A549 (cell line): ENCODE measurements around the gene GRID2. TPM values are rescaled to one million over a fixed set of nuclear protein-coding genes. Genes with fewer than 3 reads are reported as not detected.
A peak's percentile ranks its signal among the peaks of the same experiment; 100 is the strongest.

Experiments
- ATAC-seq, 2 experiments: fragments of 200-7000 bp in 1 of 2; fragments of >200 bp in 1 of 2; cut with Nextera tagmentation in 1 of 2; cut with Tn5 transposase in 1 of 2; 3 replicates each; pipeline versions ENCODE4 v1.8.0 to v1.9.1; 2018 to 2020; ENCODE audit warnings: mild to moderate bottlenecking in 1 of 2, moderate library complexity in 1 of 2
- CTCF ChIA-PET: fragments of 300-600 bp; sonication (Branson Sonifier 250); formaldehyde crosslinking; extraction: SDS; loops from one replicate; lab custom pipeline; 2021; ENCODE audit warnings: antibody characterized with exemption, inconsistent platforms; lab: Yijun Ruan, JAX
- POLR2A ChIA-PET: fragments of 350-600 bp; formaldehyde crosslinking; extraction: SDS; loops from one replicate; lab custom pipeline; 2021; ENCODE audit warnings: antibody characterized with exemption, inconsistent platforms; lab: Yijun Ruan, JAX
- DNase-seq, 2 experiments: peaks; one replicate each; pipeline versions ENCODE4 v3.0.0 to v3.0.0-alpha.2; 2011 to 2016; ENCODE audit warnings: low read depth in 1 of 2, low spot score in 1 of 2
- FAIRE-seq: peaks from 2 replicates; lab custom pipeline; 2011; peaks lifted over from hg19 to GRCh38; lab: Jason Lieb, UNC
- H3K27ac ChIP-seq, 2 experiments: fragments of >200 bp; sonication (Bioruptor Twin); formaldehyde crosslinking; 3 replicates each; pipeline ENCODE4 v1.5.1; 2016 to 2017
- H3K4me1 ChIP-seq: fragments of >200 bp; sonication (Bioruptor Twin); formaldehyde crosslinking; 3 replicates; pipeline ENCODE4 v1.6.1; 2016
- H3K4me2 ChIP-seq: fragments of >200 bp; sonication (Bioruptor Twin); formaldehyde crosslinking; 3 replicates; pipeline ENCODE4 v1.6.1; 2016
- H3K4me3 ChIP-seq: fragments of >200 bp; sonication (Bioruptor Twin); formaldehyde crosslinking; 3 replicates; pipeline ENCODE4 v1.5.1; 2016
- H3K9me3 ChIP-seq: fragments of >200 bp; sonication (Bioruptor Twin); formaldehyde crosslinking; 3 replicates; pipeline ENCODE4 v1.6.1; 2016
- ATOH8 ChIP-seq: fragments of 250-450 bp; sonication (Bioruptor Pico); IDR thresholded peaks from 2 replicates; pipeline ENCODE4 v1.5.0; 2020; ENCODE audit warnings: low read depth, mild to moderate bottlenecking, moderate library complexity
- BCL3 ChIP-seq: fragments of >200 bp; sonication (Bioruptor Twin); formaldehyde crosslinking; IDR thresholded peaks from 3 replicates; pipeline ENCODE4 v1.6.1; 2016
- BHLHE40 ChIP-seq: IDR thresholded peaks from 2 replicates; pipeline ENCODE4 v1.6.1; 2012; ENCODE audit warnings: low read depth, low read length, inconsistent platforms
- CEBPB ChIP-seq, 2 experiments: fragments of >200 bp in 1 of 2; sonication (Bioruptor Twin) in 1 of 2; formaldehyde crosslinking in 1 of 2; IDR thresholded peaks; 2 replicates each; pipeline ENCODE4 v1.6.1; 2012 to 2016
- CHD2 ChIP-seq: fragments of 150-350 bp; IDR thresholded peaks from 2 replicates; pipeline ENCODE4 v1.6.1; 2014; ENCODE audit warnings: low read length; ENCODE audit not compliant: partially characterized antibody
- CTCF ChIP-seq: fragments of >200 bp; sonication (Bioruptor Twin); formaldehyde crosslinking; IDR thresholded peaks from 3 replicates; pipeline ENCODE4 v1.5.1; 2016
- ELK1 ChIP-seq: fragments of 150-350 bp; IDR thresholded peaks from 2 replicates; pipeline ENCODE4 v1.6.1; 2014; ENCODE audit warnings: low read depth, mild to moderate bottlenecking, low read length
- HES2 ChIP-seq: fragments of >200 bp; sonication (Bioruptor Twin); formaldehyde crosslinking; IDR thresholded peaks from 2 replicates; pipeline ENCODE4 v1.6.1; 2016
- HOXA7 ChIP-seq: fragments of 250-450 bp; sonication (Bioruptor Pico); IDR thresholded peaks from 2 replicates; pipeline ENCODE4 v1.5.0; 2020; ENCODE audit warnings: mild to moderate bottlenecking, moderate library complexity
- HOXB13 ChIP-seq: fragments of 250-450 bp; sonication (Bioruptor Pico); IDR thresholded peaks from 2 replicates; pipeline ENCODE4 v1.5.0; 2020; ENCODE audit warnings: low read depth, mild to moderate bottlenecking, moderate library complexity
- JUN ChIP-seq, 2 experiments: fragments of >200 bp; sonication (Bioruptor Twin); formaldehyde crosslinking; IDR thresholded peaks; 2 replicates in 1 of 2; 3 replicates in 1 of 2; pipeline ENCODE4 v1.6.1; 2016 to 2017
- KDM1A ChIP-seq: fragments of 200-600 bp; sonication (generic); IDR thresholded peaks from 2 replicates; pipeline ENCODE4 v1.6.1; 2016; ENCODE audit warnings: low read depth, mild to moderate bottlenecking
- KDM5A ChIP-seq: fragments of 200-600 bp; sonication (generic); IDR thresholded peaks from 2 replicates; pipeline ENCODE4 v1.6.1; 2016; ENCODE audit warnings: antibody characterized with exemption, mild to moderate bottlenecking
- MAFK ChIP-seq: fragments of 450-650 bp; IDR thresholded peaks from 2 replicates; pipeline ENCODE4 v1.6.1; 2014; ENCODE audit not compliant: partially characterized antibody
- MAX ChIP-seq: IDR thresholded peaks from 2 replicates; pipeline ENCODE4 v1.6.1; 2012
- NFE2L2 ChIP-seq: fragments of 150-350 bp; conservative IDR thresholded peaks from 2 replicates; pipeline ENCODE4 v1.6.1; 2014; ENCODE audit warnings: low read length
- PBX3 ChIP-seq: IDR thresholded peaks from 2 replicates; pipeline ENCODE4 v1.6.1; 2012
- RAD21 ChIP-seq, 2 experiments: fragments of >200 bp in 1 of 2; sonication (Bioruptor Twin) in 1 of 2; formaldehyde crosslinking in 1 of 2; IDR thresholded peaks in 1 of 2; conservative IDR thresholded peaks in 1 of 2; 2 replicates in 1 of 2; 3 replicates in 1 of 2; pipeline ENCODE4 v1.6.1; 2012 to 2018; ENCODE audit warnings: inconsistent platforms in 1 of 2
- RNF2 ChIP-seq: fragments of 200-600 bp; sonication (generic); IDR thresholded peaks from 2 replicates; pipeline ENCODE4 v1.6.1; 2016; ENCODE audit warnings: low read depth, mild to moderate bottlenecking, antibody characterized with exemption, moderate library complexity, borderline replicate concordance
- SREBF2 ChIP-seq: fragments of 450-650 bp; IDR thresholded peaks from 2 replicates; pipeline ENCODE4 v1.6.1; 2014; ENCODE audit warnings: mild to moderate bottlenecking, moderate library complexity
- ZC3H11A ChIP-seq: fragments of 450-650 bp; IDR thresholded peaks from 2 replicates; pipeline ENCODE4 v1.6.1; 2014; ENCODE audit warnings: antibody characterized with exemption, mild to moderate bottlenecking
- ZNF302 ChIP-seq: fragments of 250-450 bp; sonication (Bioruptor Pico); IDR thresholded peaks from 2 replicates; pipeline ENCODE4 v1.9.0; 2021; ENCODE audit warnings: inconsistent platforms, mild to moderate bottlenecking, moderate library complexity
- WGBS: methylation state at CpG from one replicate; pipeline ENCODE4 v1.1.6; 2017; ENCODE audit errors: missing lambda C conversion rate; 5-methylcytosine and 5-hydroxymethylcytosine counted together
- polyA plus RNA-seq, 4 experiments: library from polyadenylated mRNA; depleted of rRNA in 3 of 4; stranded (reverse); fragments of >200 nt; fragmentation: RNase III in 1 of 4; extraction: RNeasy Plus Mini Kit Qiagen cat#74134 plus additional on column Dnase treatment in 1 of 4; gene quantifications; 2 replicates in 3 of 4; 3 replicates in 1 of 4; pipeline ENCODE4 v1.2.3, GENCODE V29; 2011 to 2017

The GRID2 gene
- polyA plus RNA-seq, 2 of the 4 experiments (the other 2 are of a cell fraction) = not detected

GRCh38 chr4:93710101-93710846, 1406.5 kb downstream of the GRID2 start:
- POLR2A ChIA-PET = no interaction called here
- H3K4me3 ChIP-seq = no peak overlapping the region
- 70% methylated on average over 6 of the region's 6 CpGs for WGBS
- no peak overlapping the region for H3K4me2 ChIP-seq
- DNase-seq = peak in 1 of 2 experiments; percentile 10
- CTCF ChIA-PET = no interaction called here
- TF ChIP-seq RAD21 (conservative IDR thresholded peaks at IDR 0.05 in 1 of 2, IDR thresholded peaks at IDR 0.05 in 1 of 2) = peak; percentile 33 to 35; a peak in 3 of 5 replicates
- TF ChIP-seq HES2 = no peak
- no peak for FAIRE-seq
- no peaks in the 10 kb centered on the region for H3K9me3 ChIP-seq
- no peak overlapping the region for H3K27ac ChIP-seq
- peak; percentile 34 to 53; a peak in 3 of 6 replicates for ATAC-seq
- no peaks in the 10 kb centered on the region for H3K4me1 ChIP-seq

GRCh38 chr4:93710847-93711430, 1407.2 kb downstream of the GRID2 start:
- CTCF ChIA-PET = no interaction called here
- POLR2A ChIA-PET = no interaction called here
- H3K4me2 ChIP-seq = no peak overlapping the region
- FAIRE-seq = no peak
- no peaks in the 10 kb centered on the region for H3K4me1 ChIP-seq
- 41% methylated on average over 2 of the region's 2 CpGs for WGBS
- H3K27ac ChIP-seq = no peak overlapping the region
- H3K9me3 ChIP-seq = no peaks in the 10 kb centered on the region
- TF ChIP-seq CTCF = no peak
- no peak for TF ChIP-seq SREBF2
- TF ChIP-seq ZC3H11A = no peak
- TF ChIP-seq MAX = no peak
- no peak for TF ChIP-seq HES2
- TF ChIP-seq ATOH8 = no peak
- no peak for TF ChIP-seq HOXA7 (CRISPR knock-in tag)
- no peak for TF ChIP-seq KDM1A
- TF ChIP-seq BCL3 = no peak
- TF ChIP-seq MAFK = no peak
- H3K4me3 ChIP-seq = no peak overlapping the region
- no peak; a peak in 1 of 6 replicates for ATAC-seq
- no peak for DNase-seq

GRCh38 chr4:93718233-93718632, 1414.5 kb downstream of the GRID2 start:
- Histone ChIP-seq H3K27ac (no peak overlapping the region), H3K4me1 (no peaks in the 10 kb centered on the region), H3K4me2 (no peak overlapping the region), H3K4me3 (no peak overlapping the region), H3K9me3 (no peaks in the 10 kb centered on the region)
- DNase-seq (no peak), FAIRE-seq (no peak), ATAC-seq (no peak)
- TF ChIP-seq BHLHE40 = no peak
- TF ChIP-seq ZNF302 (CRISPR knock-in tag) = no peak
- no peak for TF ChIP-seq ZC3H11A
- no peak for TF ChIP-seq KDM5A
- TF ChIP-seq MAFK = no peak
- no peak for TF ChIP-seq RNF2
- no peak for TF ChIP-seq MAX
- no peak for TF ChIP-seq ELK1
- no peak for TF ChIP-seq HOXA7 (CRISPR knock-in tag)
- TF ChIP-seq PBX3 = no peak
- no peak for TF ChIP-seq JUN (IDR thresholded peaks at IDR 0.05)
- no peak for TF ChIP-seq CEBPB (IDR thresholded peaks at IDR 0.05)
- TF ChIP-seq NFE2L2 = no peak
- no peak for TF ChIP-seq HOXB13 (CRISPR knock-in tag)
- TF ChIP-seq CHD2 = no peak
- ChIA-PET CTCF (no interaction called here), POLR2A (no interaction called here)
- WGBS = 30% methylated on average over 1 of the region's 1 CpG
